ENCODE results near the gene CAB39L.

DNA sequence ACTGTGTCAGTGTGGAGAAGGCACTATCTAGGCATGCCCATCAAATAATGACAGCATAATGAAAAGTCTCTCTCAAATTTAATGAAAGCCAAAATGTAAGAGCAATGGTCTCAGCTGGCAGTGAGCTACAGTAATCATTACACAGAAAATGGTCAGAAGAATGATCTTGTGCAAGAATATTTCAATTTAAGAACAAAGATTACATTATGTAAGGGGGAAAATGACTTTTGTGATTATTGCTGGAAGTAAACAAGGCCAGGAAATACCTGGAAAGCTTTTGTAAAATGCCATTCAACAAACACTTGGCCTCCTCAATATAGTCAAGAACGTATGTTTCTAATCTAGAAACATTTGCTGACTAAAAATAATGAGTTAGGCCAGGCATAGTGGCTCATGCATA is 89.1 kb downstream of the CAB39L start:
- TF ChIP-seq, protein P1, sequence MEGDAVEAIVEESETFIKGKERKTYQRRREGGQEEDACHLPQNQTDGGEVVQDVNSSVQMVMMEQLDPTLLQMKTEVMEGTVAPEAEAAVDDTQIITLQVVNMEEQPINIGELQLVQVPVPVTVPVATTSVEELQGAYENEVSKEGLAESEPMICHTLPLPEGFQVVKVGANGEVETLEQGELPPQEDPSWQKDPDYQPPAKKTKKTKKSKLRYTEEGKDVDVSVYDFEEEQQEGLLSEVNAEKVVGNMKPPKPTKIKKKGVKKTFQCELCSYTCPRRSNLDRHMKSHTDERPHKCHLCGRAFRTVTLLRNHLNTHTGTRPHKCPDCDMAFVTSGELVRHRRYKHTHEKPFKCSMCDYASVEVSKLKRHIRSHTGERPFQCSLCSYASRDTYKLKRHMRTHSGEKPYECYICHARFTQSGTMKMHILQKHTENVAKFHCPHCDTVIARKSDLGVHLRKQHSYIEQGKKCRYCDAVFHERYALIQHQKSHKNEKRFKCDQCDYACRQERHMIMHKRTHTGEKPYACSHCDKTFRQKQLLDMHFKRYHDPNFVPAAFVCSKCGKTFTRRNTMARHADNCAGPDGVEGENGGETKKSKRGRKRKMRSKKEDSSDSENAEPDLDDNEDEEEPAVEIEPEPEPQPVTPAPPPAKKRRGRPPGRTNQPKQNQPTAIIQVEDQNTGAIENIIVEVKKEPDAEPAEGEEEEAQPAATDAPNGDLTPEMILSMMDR (IDR thresholded peaks at IDR 0.05) = no peak
- TF ChIP-seq POLR2A (IDR thresholded peaks at IDR 0.05) = no peak
